ENCODE measurements around the gene ATRNL1. TPM values are rescaled to one million over a fixed set of nuclear protein-coding genes. Genes with fewer than 3 reads are reported as not detected.
"Not testable (repeated sequence)": the region's sequence is repeated elsewhere in the genome, so short reads cannot be mapped to it uniquely, and the experiment has no call there.

The ATRNL1 gene
- total and polyA plus RNA-seq, 12 donors = 4.8 to 217 (median 92.4) TPM

DNA sequence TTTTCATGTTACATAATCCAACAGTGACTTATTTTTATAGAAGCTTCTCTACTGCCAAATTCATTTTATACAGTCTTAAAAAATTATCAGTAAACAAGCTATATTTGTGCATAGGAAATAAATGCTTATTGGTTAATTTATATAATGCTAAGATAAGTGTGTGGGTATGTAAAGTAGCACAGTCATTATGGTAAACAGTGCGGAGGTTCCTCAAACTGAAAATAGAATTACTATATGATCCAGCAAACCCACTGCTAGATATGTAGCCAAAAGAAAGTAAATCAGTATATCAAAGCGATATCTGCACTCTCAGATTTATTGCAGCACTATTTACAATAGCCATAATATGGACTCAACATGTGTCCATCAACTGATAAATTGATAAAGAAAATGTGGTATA is 71.1 kb downstream of the ATRNL1 start:
- no peaks in the 10 kb centered on the region for H3K4me1 ChIP-seq (replicated peaks in 1 of 2)
- H3K27ac ChIP-seq = no peak overlapping the region
- intact Hi-C loops (cut with DNase I) = no loop called here
- H3K4me3 ChIP-seq = no peak overlapping the region
- no peaks in the 10 kb centered on the region for H3K9me3 ChIP-seq (replicated peaks in 1 of 3)
- TF ChIP-seq CTCF (IDR thresholded peaks at IDR 0.05) (no peak), POLR2A (IDR thresholded peaks at IDR 0.05) (no peak)
- no peak for DNase-seq
- 83 to 86% (median 83%) methylated on average over 2 of the region's 2 CpGs for WGBS, 4 donors
- no peaks in the 10 kb centered on the region for H3K27me3 ChIP-seq
- H3K36me3 ChIP-seq (replicated peaks in 1 of 2) = no peaks in the 10 kb centered on the region

DNA sequence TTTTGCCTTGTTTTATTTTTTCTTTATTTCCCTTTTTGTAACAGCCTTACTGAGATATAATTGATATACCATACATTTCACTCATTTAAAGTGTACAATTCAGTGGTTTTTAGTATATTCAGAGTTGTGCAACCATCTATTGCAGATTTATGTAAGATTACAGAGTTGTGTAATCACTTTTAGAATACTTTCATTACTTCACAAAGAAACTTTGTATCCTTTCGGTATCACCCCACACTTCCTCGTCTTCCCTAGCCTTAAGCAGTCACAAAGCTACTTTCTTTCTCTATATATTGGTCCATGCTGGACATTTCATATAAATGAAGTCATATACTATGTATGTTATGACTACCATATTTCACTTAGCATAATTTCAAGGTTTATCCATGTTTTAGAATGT is 74.6 kb downstream of the ATRNL1 start:
- 76 to 88% (median 87%) methylated on average over 2 of the region's 2 CpGs for WGBS, 4 donors
- peaks cover 0 to 4% of the 10 kb centered on the region in 2 donors for H3K4me1 ChIP-seq (replicated peaks in 1 of 2)
- no peak for DNase-seq
- no peak overlapping the region for H3K27ac ChIP-seq
- no peaks in the 10 kb centered on the region for H3K36me3 ChIP-seq (replicated peaks in 1 of 2)
- no peak for TF ChIP-seq CTCF (IDR thresholded peaks at IDR 0.05)
- no peak for TF ChIP-seq POLR2A (IDR thresholded peaks at IDR 0.05)
- H3K27me3 ChIP-seq = no peaks in the 10 kb centered on the region
- intact Hi-C loops (cut with DNase I) = no loop called here
- H3K4me3 ChIP-seq = no peak overlapping the region
- no peaks in the 10 kb centered on the region for H3K9me3 ChIP-seq (replicated peaks in 1 of 3)

GRCh38 chr10:115171392-115171960 is 78.3 kb downstream of the ATRNL1 start:
- no peak for TF ChIP-seq POLR2A (IDR thresholded peaks at IDR 0.05)
- peak; percentile 17 to 59 (median 38) for TF ChIP-seq CTCF (IDR thresholded peaks at IDR 0.05)
- Histone ChIP-seq H3K36me3 (replicated peaks in 1 of 2) (no peaks in the 10 kb centered on the region), H3K4me3 (no peak overlapping the region), H3K9me3 (replicated peaks in 1 of 3) (no peaks in the 10 kb centered on the region), H3K27ac (no peak overlapping the region), H3K4me1 (replicated peaks in 1 of 2) (peaks cover 0 to 6% of the 10 kb centered on the region in 2 donors), H3K27me3 (no peaks in the 10 kb centered on the region)
- intact Hi-C loops (cut with DNase I) = no loop called here
- DNase-seq = no peak
- WGBS, 4 donors = 4 to 14% (median 7%) methylated on average over 1 of the region's 1 CpG

GRCh38 chr10:115173915-115174443 is 80.8 kb downstream of the ATRNL1 start:
- WGBS, 4 donors = 63 to 74% (median 71%) methylated on average over 3 of the region's 3 CpGs
- Histone ChIP-seq H3K27ac (no peak overlapping the region), H3K36me3 (replicated peaks in 1 of 2) (no peaks in the 10 kb centered on the region), H3K4me3 (no peak overlapping the region), H3K4me1 (replicated peaks in 1 of 2) (peaks cover 0 to 6% of the 10 kb centered on the region in 2 donors), H3K9me3 (replicated peaks in 1 of 3) (no peaks in the 10 kb centered on the region), H3K27me3 (no peaks in the 10 kb centered on the region)
- no peak for DNase-seq
- intact Hi-C loops (cut with DNase I) = no loop called here
- TF ChIP-seq POLR2A (IDR thresholded peaks at IDR 0.05) = no peak
- no peak for TF ChIP-seq CTCF (IDR thresholded peaks at IDR 0.05)

DNA sequence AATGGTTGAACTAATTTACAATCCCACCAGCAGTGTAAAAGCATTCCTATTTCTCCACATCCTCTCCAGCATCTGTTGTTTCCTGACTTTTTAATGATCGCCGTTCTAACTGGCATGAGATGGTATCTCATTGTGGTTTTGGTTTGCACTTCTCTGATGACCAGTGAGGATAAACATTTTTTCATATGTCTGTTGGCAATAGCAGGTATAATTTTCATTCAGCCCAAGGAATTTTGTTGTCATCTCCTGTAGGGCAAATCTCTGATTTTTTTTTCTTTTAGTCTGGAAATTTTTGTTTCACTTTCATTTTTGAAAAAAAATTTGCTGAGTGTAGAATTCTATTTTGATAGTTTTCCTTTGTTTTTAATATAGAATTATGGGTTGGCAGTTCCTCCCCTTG is 114.1 kb downstream of the ATRNL1 start:
- H3K27me3 ChIP-seq; DNase-seq; intact Hi-C loops (cut with DNase I); H3K36me3 ChIP-seq (replicated peaks in 1 of 2); H3K9me3 ChIP-seq (replicated peaks in 1 of 3); H3K27ac ChIP-seq; H3K4me1 ChIP-seq (replicated peaks in 1 of 2): not testable (repeated sequence)
- WGBS, 4 donors = 66 to 84% (median 78%) methylated on average over 2 of the region's 2 CpGs
- peak overlapping the region in 1 of 4 donors; percentile 30 for H3K4me3 ChIP-seq
